Fibroblast of pulmonary artery (primary cell): ENCODE measurements around the gene CPOX.

Experiments
- DNase-seq: peaks from one replicate; pipeline ENCODE4 v3.0.0-alpha.2; 2010; ENCODE audit warnings: low read depth
- H3K4me3 ChIP-seq: replicated peaks from 2 replicates; pipeline ENCODE4 v1.5.1; 2011; ENCODE audit warnings: low read depth, mild to moderate bottlenecking, control low read depth, low read length, moderate library complexity
- TF ChIP-seq, protein P1 (sequence below): IDR thresholded peaks from 2 replicates; pipeline ENCODE4 v1.5.1; 2011; ENCODE audit warnings: mild to moderate bottlenecking, control low read depth, low read length, inconsistent platforms; ENCODE audit errors: missing control alignments

Gene CPOX

DNA sequence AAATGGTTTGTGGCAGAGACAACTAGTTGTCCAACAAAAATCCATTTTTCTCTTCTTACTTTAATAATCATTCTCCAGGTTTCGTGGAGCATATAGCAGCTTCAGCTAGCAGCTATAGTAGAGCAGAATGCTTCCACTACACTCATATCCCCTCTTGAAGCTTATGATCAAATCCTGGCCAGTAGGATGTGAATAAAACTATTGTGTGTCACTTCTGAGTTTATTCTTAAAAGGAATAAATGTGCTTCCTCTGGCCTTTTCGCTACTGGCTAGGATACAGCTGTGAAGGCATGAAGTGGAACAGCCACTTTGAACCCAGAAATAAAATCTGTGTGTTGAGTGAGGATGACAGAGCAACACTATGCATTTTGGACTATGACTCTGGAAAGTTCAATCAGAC is 7.8 kb upstream of the CPOX start:
- TF ChIP-seq, protein P1, sequence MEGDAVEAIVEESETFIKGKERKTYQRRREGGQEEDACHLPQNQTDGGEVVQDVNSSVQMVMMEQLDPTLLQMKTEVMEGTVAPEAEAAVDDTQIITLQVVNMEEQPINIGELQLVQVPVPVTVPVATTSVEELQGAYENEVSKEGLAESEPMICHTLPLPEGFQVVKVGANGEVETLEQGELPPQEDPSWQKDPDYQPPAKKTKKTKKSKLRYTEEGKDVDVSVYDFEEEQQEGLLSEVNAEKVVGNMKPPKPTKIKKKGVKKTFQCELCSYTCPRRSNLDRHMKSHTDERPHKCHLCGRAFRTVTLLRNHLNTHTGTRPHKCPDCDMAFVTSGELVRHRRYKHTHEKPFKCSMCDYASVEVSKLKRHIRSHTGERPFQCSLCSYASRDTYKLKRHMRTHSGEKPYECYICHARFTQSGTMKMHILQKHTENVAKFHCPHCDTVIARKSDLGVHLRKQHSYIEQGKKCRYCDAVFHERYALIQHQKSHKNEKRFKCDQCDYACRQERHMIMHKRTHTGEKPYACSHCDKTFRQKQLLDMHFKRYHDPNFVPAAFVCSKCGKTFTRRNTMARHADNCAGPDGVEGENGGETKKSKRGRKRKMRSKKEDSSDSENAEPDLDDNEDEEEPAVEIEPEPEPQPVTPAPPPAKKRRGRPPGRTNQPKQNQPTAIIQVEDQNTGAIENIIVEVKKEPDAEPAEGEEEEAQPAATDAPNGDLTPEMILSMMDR: no peak
- no peak overlapping the region for H3K4me3 ChIP-seq
- no peak for DNase-seq

DNA sequence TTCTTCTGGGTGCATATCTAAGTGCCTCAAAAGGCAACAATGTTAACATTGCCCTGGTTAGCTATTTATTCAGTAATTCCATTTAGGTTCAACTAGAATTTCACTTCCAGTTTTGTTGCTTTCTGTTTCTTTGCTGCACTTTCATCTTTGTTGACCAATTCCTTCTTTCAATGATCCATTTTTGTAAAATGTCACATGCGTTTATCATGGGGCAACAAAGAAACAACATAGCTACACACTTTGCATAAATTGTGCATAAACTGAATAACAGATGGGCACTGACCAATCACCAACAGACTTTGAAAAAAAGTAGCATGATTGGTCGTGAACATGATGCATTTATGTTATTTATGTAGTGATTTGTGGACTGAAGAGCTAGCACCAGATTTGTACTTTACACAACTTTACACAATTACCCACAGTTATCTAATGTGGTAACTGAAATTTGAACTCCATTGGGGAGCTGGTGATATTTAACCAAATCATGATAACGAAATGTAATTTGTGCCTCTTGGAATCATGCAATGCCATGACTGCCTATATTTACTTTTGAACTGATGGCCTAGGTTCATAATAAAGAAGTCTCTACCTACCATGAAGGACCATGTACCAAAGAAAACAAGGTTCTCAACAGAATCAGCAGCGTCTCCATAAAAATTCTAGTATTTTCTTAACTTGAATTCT is 7.1 kb upstream of the CPOX start:
- H3K4me3 ChIP-seq: no peak overlapping the region
- TF ChIP-seq, protein P1: no peak
- no peak for DNase-seq

DNA sequence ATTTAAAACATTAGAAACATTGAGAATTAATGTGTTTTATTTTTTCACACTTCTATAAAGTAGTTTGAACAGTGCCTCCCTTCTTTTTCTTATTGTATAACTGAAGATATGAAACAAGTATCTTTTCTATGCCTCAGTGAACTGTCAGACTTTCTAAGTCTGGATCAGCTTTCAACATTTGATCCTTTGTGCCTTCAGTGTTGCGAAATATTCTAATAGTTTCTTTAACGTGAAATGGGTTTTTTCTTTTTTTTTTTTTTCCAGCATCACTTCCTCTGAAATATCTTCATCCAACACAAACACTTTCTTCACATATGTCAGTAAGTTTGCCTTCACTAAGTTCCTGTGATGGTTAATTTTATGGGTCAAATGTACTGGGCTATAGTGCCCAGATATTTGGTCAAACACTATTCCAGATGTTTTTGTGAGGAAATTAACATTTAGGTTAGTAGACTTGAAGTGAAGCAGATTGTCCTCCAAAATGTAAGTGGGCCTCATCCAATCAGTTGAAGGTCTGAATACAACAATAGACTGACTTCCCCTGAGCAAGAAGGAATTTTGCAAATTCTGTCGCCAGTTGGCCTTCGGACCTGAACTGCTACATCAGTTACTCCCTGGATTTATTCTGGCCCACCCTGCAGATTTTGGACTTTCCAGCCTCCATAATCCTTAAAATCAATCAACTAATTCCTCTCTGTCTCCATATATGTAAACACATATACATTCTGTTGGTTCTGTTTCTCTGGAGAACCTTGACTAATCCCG is 6.4 kb upstream of the CPOX start:
- TF ChIP-seq, protein P1: no peak
- peak; percentile 34 for DNase-seq
- H3K4me3 ChIP-seq: no peak overlapping the region

DNA sequence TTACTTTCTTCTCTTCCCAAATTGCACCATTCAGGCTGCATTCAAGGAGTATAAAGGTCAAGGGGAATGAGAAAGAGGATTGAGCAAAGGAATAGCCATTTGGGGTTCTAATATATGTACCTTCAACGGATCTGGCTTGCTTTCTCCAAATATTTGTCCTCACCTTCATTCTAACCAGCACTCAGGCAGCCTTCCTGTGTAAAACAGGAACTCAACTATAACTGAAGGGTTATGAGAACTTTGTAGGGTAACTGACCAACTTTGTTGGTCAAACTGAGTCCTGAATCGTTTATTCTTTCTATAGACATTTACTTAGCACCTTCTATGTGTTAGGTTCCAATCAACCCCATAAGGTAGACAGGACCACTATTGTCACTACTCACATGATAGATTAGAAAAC is 5.1 kb upstream of the CPOX start:
- H3K4me3 ChIP-seq: no peak overlapping the region
- TF ChIP-seq, protein P1: no peak
- no peak for DNase-seq

DNA sequence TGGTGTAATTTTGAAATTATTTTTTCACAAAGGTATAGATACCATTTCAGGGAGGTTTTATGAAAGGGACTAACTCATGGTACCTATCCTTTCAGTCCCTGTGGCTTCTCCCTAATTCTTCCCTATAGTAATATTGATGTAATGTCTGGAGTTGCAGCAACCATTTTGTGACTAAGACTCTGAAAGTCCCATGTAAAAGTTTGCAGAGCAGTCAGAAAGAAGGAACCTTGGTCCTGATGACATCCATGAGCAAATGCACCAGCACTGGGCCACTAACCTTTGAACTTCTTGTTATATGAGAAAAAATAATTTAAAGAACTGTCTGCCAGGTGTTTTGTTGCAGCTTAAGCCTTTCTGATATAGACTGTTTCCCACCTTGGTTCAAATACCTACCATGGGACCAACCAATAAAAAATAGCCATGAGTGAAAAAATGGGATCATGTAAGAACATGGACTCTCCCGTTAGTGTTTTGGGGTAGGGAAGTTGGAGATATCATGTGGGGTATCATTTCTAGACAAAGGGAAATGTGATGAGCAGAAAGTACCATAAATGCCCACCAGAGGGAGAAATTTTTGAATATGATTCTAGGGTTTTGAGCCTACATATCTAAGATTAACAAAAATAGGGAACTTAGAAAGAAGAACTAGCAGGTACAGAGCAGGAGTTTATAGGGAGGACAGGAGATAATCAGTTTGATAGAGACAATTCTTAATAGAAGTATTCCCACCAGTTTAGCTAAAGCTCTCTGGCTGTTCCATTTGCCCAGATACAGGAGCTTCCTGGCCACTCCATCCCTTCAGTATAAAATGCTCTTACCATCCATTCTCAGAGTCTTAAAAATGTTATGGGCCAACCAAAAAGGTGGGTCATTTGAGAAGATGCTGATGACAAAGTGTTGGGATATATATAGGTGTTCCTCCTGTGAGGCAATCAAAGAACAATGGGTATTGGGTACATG is 3.4 kb upstream of the CPOX start:
- peak; percentile 58 for DNase-seq
- TF ChIP-seq, protein P1: peak; percentile 64
- no peak overlapping the region for H3K4me3 ChIP-seq

DNA sequence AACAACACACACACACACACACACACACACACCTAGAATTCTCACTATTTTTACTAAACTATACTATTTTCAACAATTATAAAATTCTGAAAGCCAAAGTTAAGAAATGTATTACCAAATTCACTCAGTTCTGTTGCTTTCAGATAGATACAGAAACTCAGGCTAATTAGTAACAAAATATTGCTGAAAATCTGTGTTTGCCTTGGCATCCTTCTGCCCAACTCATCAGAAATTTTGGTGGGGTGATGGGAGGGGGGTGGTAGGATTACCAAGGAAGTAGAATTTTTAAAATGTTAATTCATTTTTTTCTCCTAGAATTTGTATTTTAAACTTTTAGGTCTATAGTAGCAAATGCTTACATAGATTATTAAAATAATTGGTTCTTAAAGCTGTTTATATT is 2.7 kb upstream of the CPOX start:
- TF ChIP-seq, protein P1: no peak
- no peak overlapping the region for H3K4me3 ChIP-seq
- no peak for DNase-seq
